Measurements from ENCODE around the gene BDH2.

BDH2 gene

GRCh38 chr4:103098341-103098740 lies 1.3 kb downstream of the BDH2 start:
- no peak overlapping the region for H3K27ac Mint-ChIP-seq
- peak overlapping the region; percentile 78 for H3K4me3 Mint-ChIP-seq

GRCh38 chr4:103097112-103097511 lies 2.5 kb downstream of the BDH2 start:
- DNase-seq, result no peak
- Mint-ChIP-seq H3K27me3 (no peaks in the 10 kb centered on the region), H3K4me1 (ENCODE audit: low read depth) (peaks cover 38% of the 10 kb centered on the region), H3K4me3 (no peak overlapping the region), H3K9me3 (no peaks in the 10 kb centered on the region), H3K27ac (no peak overlapping the region), H3K36me3 (ENCODE audit: low read depth) (peaks cover 3% of the 10 kb centered on the region)

More at GRCh38 chr4:103098341-103098740, 1.3 kb downstream of the BDH2 start:
- H3K9me3 Mint-ChIP-seq, result no peaks in the 10 kb centered on the region
- peaks cover 28% of the 10 kb centered on the region for H3K4me1 Mint-ChIP-seq (ENCODE audit: low read depth)
- H3K36me3 Mint-ChIP-seq (ENCODE audit: low read depth), result no peaks in the 10 kb centered on the region
- H3K27me3 Mint-ChIP-seq, result no peaks in the 10 kb centered on the region
- DNase-seq, result no peak

GRCh38 chr4:103095080-103095479 lies 4.6 kb downstream of the BDH2 start:
- no peak overlapping the region for H3K4me3 Mint-ChIP-seq
- H3K27ac Mint-ChIP-seq, result no peak overlapping the region
- H3K27me3 Mint-ChIP-seq, result no peaks in the 10 kb centered on the region
- H3K9me3 Mint-ChIP-seq, result no peaks in the 10 kb centered on the region
- H3K36me3 Mint-ChIP-seq (ENCODE audit: low read depth), result peaks cover 11% of the 10 kb centered on the region
- H3K4me1 Mint-ChIP-seq (ENCODE audit: low read depth), result peaks cover 42% of the 10 kb centered on the region
- no peak for DNase-seq

- H3K27ac Mint-ChIP-seq, result peak overlapping the region; percentile 20
- no peak for DNase-seq
These were observed 7.4 kb downstream of the BDH2 start for GRCh38 chr4:103092245-103092644.

GRCh38 chr4:103091601-103092223 lies 7.9 kb downstream of the BDH2 start:
- Mint-ChIP-seq H3K4me3 (no peak overlapping the region), H3K4me1 (ENCODE audit: low read depth) (peaks cover 16% of the 10 kb centered on the region), H3K27ac (no peak overlapping the region), H3K36me3 (ENCODE audit: low read depth) (peaks cover 36% of the 10 kb centered on the region), H3K27me3 (no peaks in the 10 kb centered on the region), H3K9me3 (no peaks in the 10 kb centered on the region)
- DNase-seq, result no peak

More at GRCh38 chr4:103092245-103092644, 7.4 kb downstream of the BDH2 start:
- Mint-ChIP-seq H3K36me3 (ENCODE audit: low read depth) (peaks cover 31% of the 10 kb centered on the region), H3K4me3 (no peak overlapping the region), H3K27me3 (no peaks in the 10 kb centered on the region), H3K9me3 (no peaks in the 10 kb centered on the region), H3K4me1 (ENCODE audit: low read depth) (peaks cover 20% of the 10 kb centered on the region)

- Mint-ChIP-seq H3K27me3 (no peaks in the 10 kb centered on the region), H3K4me3 (no peak overlapping the region), H3K27ac (no peak overlapping the region), H3K9me3 (no peaks in the 10 kb centered on the region), H3K4me1 (ENCODE audit: low read depth) (peaks cover 14% of the 10 kb centered on the region), H3K36me3 (ENCODE audit: low read depth) (peaks cover 48% of the 10 kb centered on the region)
- no peak for DNase-seq
These were observed 10.2 kb downstream of the BDH2 start for GRCh38 chr4:103089481-103089880.

GRCh38 chr4:103086551-103086950 lies 13.1 kb downstream of the BDH2 start:
- DNase-seq, result no peak
- peaks cover 46% of the 10 kb centered on the region for H3K36me3 Mint-ChIP-seq (ENCODE audit: low read depth)
- no peaks in the 10 kb centered on the region for H3K9me3 Mint-ChIP-seq

GRCh38 chr4:103085555-103086196 lies 14.0 kb downstream of the BDH2 start:
- Mint-ChIP-seq H3K4me3 (no peak overlapping the region), H3K9me3 (no peaks in the 10 kb centered on the region), H3K4me1 (ENCODE audit: low read depth) (no peaks in the 10 kb centered on the region), H3K27ac (no peak overlapping the region), H3K36me3 (ENCODE audit: low read depth) (peaks cover 46% of the 10 kb centered on the region), H3K27me3 (no peaks in the 10 kb centered on the region)
- no peak for DNase-seq

More at GRCh38 chr4:103086551-103086950, 13.1 kb downstream of the BDH2 start:
- H3K4me3 Mint-ChIP-seq, result no peak overlapping the region
- H3K27me3 Mint-ChIP-seq, result no peaks in the 10 kb centered on the region
- no peaks in the 10 kb centered on the region for H3K4me1 Mint-ChIP-seq (ENCODE audit: low read depth)
- H3K27ac Mint-ChIP-seq, result peak overlapping the region; percentile 28

GRCh38 chr4:103079621-103080020 lies 20.0 kb downstream of the BDH2 start:
- H3K9me3 Mint-ChIP-seq, result no peaks in the 10 kb centered on the region
- no peak for DNase-seq
- no peaks in the 10 kb centered on the region for H3K27me3 Mint-ChIP-seq
- no peak overlapping the region for H3K4me3 Mint-ChIP-seq
- peaks cover 28% of the 10 kb centered on the region for H3K4me1 Mint-ChIP-seq (ENCODE audit: low read depth)
- no peak overlapping the region for H3K27ac Mint-ChIP-seq
- H3K36me3 Mint-ChIP-seq (ENCODE audit: low read depth), result peaks cover 22% of the 10 kb centered on the region

- Mint-ChIP-seq H3K4me1 (ENCODE audit: low read depth) (peaks cover 50% of the 10 kb centered on the region), H3K4me3 (peak within 1 kb of the TSS; percentile 97), H3K9me3 (no peaks in the 10 kb centered on the region)
These were observed 22.8 kb downstream of the BDH2 start, which contains the start of gene SLC9B2 for GRCh38 chr4:103076747-103077347. SLC9B2 (minus strand) TSS chr4:103076761; CDS start chr4:103067550, 9,211 bp downstream.

GRCh38 chr4:103075894-103076746 lies 23.5 kb downstream of the BDH2 start:
- H3K36me3 Mint-ChIP-seq (ENCODE audit: low read depth), result peaks cover 43% of the 10 kb centered on the region
- peak overlapping the region; percentile 98 for H3K27ac Mint-ChIP-seq

More at GRCh38 chr4:103076747-103077347, 22.8 kb downstream of the BDH2 start, which contains the start of gene SLC9B2:
- H3K36me3 Mint-ChIP-seq (ENCODE audit: low read depth), result peaks cover 45% of the 10 kb centered on the region
- H3K27me3 Mint-ChIP-seq, result no peaks in the 10 kb centered on the region
- no peak for DNase-seq
- H3K27ac Mint-ChIP-seq, result peak within 1 kb of the TSS; percentile 98

GRCh38 chr4:103075435-103075893 lies 24.2 kb downstream of the BDH2 start:
- Mint-ChIP-seq H3K27me3 (no peaks in the 10 kb centered on the region), H3K36me3 (ENCODE audit: low read depth) (peaks cover 48% of the 10 kb centered on the region), H3K27ac (peak overlapping the region; percentile 98), H3K4me1 (ENCODE audit: low read depth) (peaks cover 53% of the 10 kb centered on the region), H3K4me3 (peak overlapping the region; percentile 97), H3K9me3 (no peaks in the 10 kb centered on the region)
- no peak for DNase-seq

More at GRCh38 chr4:103075894-103076746, 23.5 kb downstream of the BDH2 start:
- no peaks in the 10 kb centered on the region for H3K9me3 Mint-ChIP-seq
- DNase-seq, result peak; percentile 86
- H3K4me3 Mint-ChIP-seq, result peak overlapping the region; percentile 97
- H3K4me1 Mint-ChIP-seq (ENCODE audit: low read depth), result peaks cover 50% of the 10 kb centered on the region
- H3K27me3 Mint-ChIP-seq, result no peaks in the 10 kb centered on the region

GRCh38 chr4:103074744-103075434 lies 24.7 kb downstream of the BDH2 start:
- no peak for DNase-seq
- Mint-ChIP-seq H3K4me3 (peak overlapping the region; percentile 97), H3K9me3 (no peaks in the 10 kb centered on the region), H3K36me3 (ENCODE audit: low read depth) (peaks cover 53% of the 10 kb centered on the region), H3K4me1 (ENCODE audit: low read depth) (peaks cover 53% of the 10 kb centered on the region), H3K27me3 (no peaks in the 10 kb centered on the region), H3K27ac (peak overlapping the region; percentile 98)

Measured in activated T-cell treated with anti-CD3 and anti-CD28 coated beads, Interleukin-2, amount 50 U/mL, for 24 hours (primary cell).